Hepatocyte (in vitro differentiated cells): Measurements from ENCODE around the gene HEPHL1. TPM values are rescaled to one million over a fixed set of nuclear protein-coding genes. Genes with fewer than 3 reads are reported as not detected.

Source experiments
- DNase-seq: peaks from one replicate; pipeline ENCODE4 v3.0.0-alpha.2; 2016; ENCODE audit warnings: low spot score
- H2AFZ ChIP-seq: fragments of 200-600 bp; sonication (generic); 2 replicates; pipeline ENCODE4 v1.6.0; 2016; ENCODE audit warnings: antibody characterized with exemption, mild to moderate bottlenecking
- H3K27ac ChIP-seq: fragments of 200-600 bp; sonication (generic); 2 replicates; pipeline ENCODE4 v1.5.1; 2016; ENCODE audit warnings: mild to moderate bottlenecking
- H3K27me3 ChIP-seq: fragments of 200-600 bp; sonication (generic); 2 replicates; pipeline ENCODE4 v1.6.1; 2016
- H3K36me3 ChIP-seq: fragments of 200-600 bp; sonication (generic); replicated peaks from 2 replicates; pipeline ENCODE4 v1.5.1; 2016; ENCODE audit warnings: low read depth; ENCODE audit not compliant: insufficient read depth
- H3K4me1 ChIP-seq: fragments of 200-600 bp; sonication (generic); 2 replicates; pipeline ENCODE4 v1.5.1; 2016; ENCODE audit warnings: mild to moderate bottlenecking, moderate library complexity; ENCODE audit not compliant: insufficient read depth
- H3K4me2 ChIP-seq: fragments of 200-600 bp; sonication (generic); 2 replicates; pipeline ENCODE4 v1.6.0; 2016
- H3K4me3 ChIP-seq: fragments of 200-600 bp; sonication (generic); 2 replicates; pipeline ENCODE4 v1.5.1; 2016; ENCODE audit warnings: mild to moderate bottlenecking
- H3K79me2 ChIP-seq: fragments of 200-600 bp; sonication (generic); 2 replicates; pipeline ENCODE4 v1.6.0; 2017; ENCODE audit warnings: mild to moderate bottlenecking
- H3K9me2 ChIP-seq: fragments of 200-600 bp; sonication (generic); replicated peaks from 2 replicates; pipeline ENCODE4 v1.6.0; 2017; ENCODE audit warnings: mild to moderate bottlenecking; ENCODE audit not compliant: insufficient read depth
- H3K9me3 ChIP-seq: fragments of 200-600 bp; sonication (generic); 2 replicates; pipeline ENCODE4 v1.5.1; 2016; ENCODE audit warnings: low read depth, mild to moderate bottlenecking
- H4K20me1 ChIP-seq: fragments of 200-600 bp; sonication (generic); 2 replicates; pipeline ENCODE4 v1.6.0; 2016; ENCODE audit warnings: mild to moderate bottlenecking; ENCODE audit not compliant: insufficient read depth, poor library complexity, severe bottlenecking
- EZH2 ChIP-seq: fragments of 200-600 bp; sonication (generic); IDR thresholded peaks from 2 replicates; pipeline ENCODE4 v1.6.1; 2016; ENCODE audit warnings: antibody characterized with exemption, mild to moderate bottlenecking, borderline replicate concordance
- EZH2phosphoT487 ChIP-seq: fragments of 200-600 bp; sonication (generic); IDR thresholded peaks from one replicate; pipeline ENCODE4 v1.6.1; 2018; ENCODE audit warnings: antibody characterized with exemption, mild to moderate bottlenecking, low read depth, moderate library complexity; ENCODE audit not compliant: unreplicated experiment, severe bottlenecking
- WGBS: methylation state at CpG from one replicate; pipeline ENCODE4 v1.1.6; 2016; ENCODE audit warnings: low lambda C conversion rate; ENCODE audit errors: missing lambda C conversion rate; 5-methylcytosine and 5-hydroxymethylcytosine counted together
- polyA plus RNA-seq: library from polyadenylated mRNA; unstranded; fragments of >200 nt; fragmentation: Nextera tagmentation; extraction: Ambion mirVana; gene quantifications from 2 replicates; pipeline ENCODE4 v1.2.1, GENCODE V29; 2016
- total RNA-seq: library from RNA; depleted of rRNA; stranded (reverse); fragments of >200 nt; gene quantifications from 2 replicates; pipeline ENCODE4 v1.2.3, GENCODE V29; 2014
- TF ChIP-seq, protein P1 (sequence below): fragments of 200-600 bp; sonication (generic); IDR thresholded peaks from 2 replicates; pipeline ENCODE4 v1.5.1; 2016; ENCODE audit warnings: antibody characterized with exemption, mild to moderate bottlenecking; ENCODE audit not compliant: poor library complexity

HEPHL1 gene
- total and polyA plus RNA-seq, 2 experiments from 2014 or later: 0.07 to 0.17 TPM

DNA sequence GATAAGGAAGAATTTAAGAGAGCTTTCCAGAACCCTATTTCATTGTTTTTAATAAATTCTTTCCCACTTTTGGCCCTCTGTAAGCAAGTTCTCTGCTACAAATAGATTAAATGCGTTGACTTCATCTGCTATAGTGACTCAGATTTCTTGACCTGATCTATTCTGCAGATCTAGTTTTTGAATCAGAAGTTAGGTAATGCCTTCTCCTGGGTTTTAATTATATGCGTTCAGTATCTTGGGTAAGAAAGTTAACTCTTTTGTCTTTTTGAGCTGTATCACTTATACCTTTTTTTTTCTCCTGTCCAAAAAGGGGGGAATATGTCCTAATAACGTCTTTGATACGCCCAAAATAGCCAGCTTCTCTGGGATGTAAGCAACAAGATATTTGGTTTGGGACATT, 2.4 kb upstream of the HEPHL1 start:
- H3K4me2 ChIP-seq: no peak overlapping the region
- 89% methylated on average over 4 of the region's 4 CpGs for WGBS
- TF ChIP-seq EZH2phosphoT487 (no peak), EZH2 (no peak)
- TF ChIP-seq, protein P1, sequence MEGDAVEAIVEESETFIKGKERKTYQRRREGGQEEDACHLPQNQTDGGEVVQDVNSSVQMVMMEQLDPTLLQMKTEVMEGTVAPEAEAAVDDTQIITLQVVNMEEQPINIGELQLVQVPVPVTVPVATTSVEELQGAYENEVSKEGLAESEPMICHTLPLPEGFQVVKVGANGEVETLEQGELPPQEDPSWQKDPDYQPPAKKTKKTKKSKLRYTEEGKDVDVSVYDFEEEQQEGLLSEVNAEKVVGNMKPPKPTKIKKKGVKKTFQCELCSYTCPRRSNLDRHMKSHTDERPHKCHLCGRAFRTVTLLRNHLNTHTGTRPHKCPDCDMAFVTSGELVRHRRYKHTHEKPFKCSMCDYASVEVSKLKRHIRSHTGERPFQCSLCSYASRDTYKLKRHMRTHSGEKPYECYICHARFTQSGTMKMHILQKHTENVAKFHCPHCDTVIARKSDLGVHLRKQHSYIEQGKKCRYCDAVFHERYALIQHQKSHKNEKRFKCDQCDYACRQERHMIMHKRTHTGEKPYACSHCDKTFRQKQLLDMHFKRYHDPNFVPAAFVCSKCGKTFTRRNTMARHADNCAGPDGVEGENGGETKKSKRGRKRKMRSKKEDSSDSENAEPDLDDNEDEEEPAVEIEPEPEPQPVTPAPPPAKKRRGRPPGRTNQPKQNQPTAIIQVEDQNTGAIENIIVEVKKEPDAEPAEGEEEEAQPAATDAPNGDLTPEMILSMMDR: no peak

DNA sequence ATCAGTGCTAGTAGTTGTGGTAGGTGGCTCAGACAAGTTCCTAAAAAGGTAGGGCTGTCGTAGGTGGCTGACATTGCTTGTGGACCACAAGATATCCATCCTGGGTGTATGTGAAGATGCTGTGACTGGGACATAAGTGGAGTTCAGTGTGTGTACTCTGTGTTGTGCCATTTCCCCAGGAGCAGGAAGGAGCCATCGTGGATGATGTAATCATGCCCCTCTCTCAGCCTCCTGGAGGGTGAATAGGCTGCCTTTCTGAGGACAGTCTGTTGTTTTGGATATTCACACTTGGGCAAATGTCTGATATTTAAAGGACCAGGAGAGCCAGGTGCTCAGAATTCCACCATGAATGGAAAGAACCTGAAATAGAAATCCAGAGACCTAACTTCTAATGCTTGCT, 2.7 kb downstream of the HEPHL1 start:
- 81% methylated on average over 2 of the region's 2 CpGs for WGBS
- no peaks in the 10 kb centered on the region for H3K9me2 ChIP-seq
- H3K4me3 ChIP-seq: no peak overlapping the region
- H2AFZ ChIP-seq: no peak overlapping the region
- no peaks in the 10 kb centered on the region for H3K9me3 ChIP-seq
- no peaks in the 10 kb centered on the region for H3K27me3 ChIP-seq
- no peak overlapping the region for H3K4me2 ChIP-seq
- no peaks in the 10 kb centered on the region for H3K36me3 ChIP-seq
- no peak overlapping the region for H3K27ac ChIP-seq
- no peaks in the 10 kb centered on the region for H3K79me2 ChIP-seq
- H4K20me1 ChIP-seq: no peaks in the 10 kb centered on the region
- H3K4me1 ChIP-seq: no peaks in the 10 kb centered on the region
- no peak for DNase-seq
- TF ChIP-seq EZH2 (no peak), EZH2phosphoT487 (no peak)
- TF ChIP-seq, protein P1: no peak

More for the DNA sequence above, 2.4 kb upstream of the HEPHL1 start:
- Histone ChIP-seq H3K4me3 (no peak overlapping the region), H3K79me2 (no peaks in the 10 kb centered on the region), H3K4me1 (no peaks in the 10 kb centered on the region), H3K27me3 (no peaks in the 10 kb centered on the region), H3K27ac (no peak overlapping the region), H3K9me3 (no peaks in the 10 kb centered on the region), H4K20me1 (no peaks in the 10 kb centered on the region), H2AFZ (no peak overlapping the region), H3K9me2 (no peaks in the 10 kb centered on the region), H3K36me3 (no peaks in the 10 kb centered on the region)
- DNase-seq: no peak

DNA sequence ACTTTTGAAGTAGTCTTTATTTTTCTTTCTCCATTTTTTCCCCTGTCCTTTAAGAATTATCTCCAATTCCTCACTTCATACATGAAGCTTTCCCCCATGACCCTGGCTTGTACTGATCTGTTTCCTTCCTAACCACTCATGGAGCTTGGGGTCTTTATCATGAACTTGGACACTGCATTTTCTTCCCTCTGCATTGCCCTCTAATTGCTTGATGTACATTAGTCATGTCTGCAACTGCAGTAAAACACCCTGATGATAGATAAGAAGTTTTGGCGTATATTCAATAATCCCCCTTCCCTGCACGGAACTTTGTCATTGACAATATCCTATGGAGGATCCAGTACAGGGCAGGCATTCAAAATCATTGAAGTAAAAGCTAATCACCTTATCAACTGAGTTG, 3.4 kb downstream of the HEPHL1 start:
- TF ChIP-seq EZH2phosphoT487 (no peak), EZH2 (no peak)
- TF ChIP-seq, protein P1: no peak
- DNase-seq: no peak
- Histone ChIP-seq H3K4me1 (no peaks in the 10 kb centered on the region), H3K27me3 (no peaks in the 10 kb centered on the region), H3K36me3 (no peaks in the 10 kb centered on the region), H3K4me3 (no peak overlapping the region), H2AFZ (no peak overlapping the region), H3K27ac (no peak overlapping the region), H4K20me1 (no peaks in the 10 kb centered on the region), H3K79me2 (no peaks in the 10 kb centered on the region), H3K4me2 (no peak overlapping the region), H3K9me2 (no peaks in the 10 kb centered on the region), H3K9me3 (no peaks in the 10 kb centered on the region)
- 67% methylated on average over 2 of the region's 2 CpGs for WGBS
